Left colon (tissue), 2 donors: ENCODE data around the gene PPY. TPM values are rescaled to one million over a fixed set of nuclear protein-coding genes. Genes with fewer than 3 reads are reported as not detected.
"Not testable (repeated sequence)": the region's sequence is repeated elsewhere in the genome, so short reads cannot be mapped to it uniquely, and the experiment has no call there.

Experiments
- ATAC-seq: fragments of 200-7000 bp; cut with Tn5 transposase; one replicate; pipeline ENCODE4 v1.9.1; 2020; ENCODE audit warnings: mild to moderate bottlenecking, moderate library complexity
- DNase-seq, 2 donors: peaks; one replicate each; pipeline ENCODE4 v3.0.0-alpha.2; 2020
- intact Hi-C, 2 donors: fragments of 100-400 bp; cut with DNase I in 1 of 2; cut with micrococcal nuclease in 1 of 2; formaldehyde crosslinking; loops; one replicate each; pipeline versions ENCODE4 v1.11.2 to v1.14.0; 2022; cut with DNase I, micrococcal nuclease
- total RNA-seq, 2 donors: library from RNA; stranded (reverse); fragmentation: NEBNext Ultra II Directional; extraction: Animal tissue kit (Norgen Biotek cat#: 25700); gene quantifications; one replicate each; pipeline ENCODE4 v1.2.1, GENCODE V29; 2021
- donor health status: DM: no; HTN: no; CAD: no.
- donor health status: DM: yes; HTN: yes; CAD: no.

Gene PPY
- total RNA-seq, 2 donors from 2014 or later: 2.0 TPM; not detected in 1

DNA sequence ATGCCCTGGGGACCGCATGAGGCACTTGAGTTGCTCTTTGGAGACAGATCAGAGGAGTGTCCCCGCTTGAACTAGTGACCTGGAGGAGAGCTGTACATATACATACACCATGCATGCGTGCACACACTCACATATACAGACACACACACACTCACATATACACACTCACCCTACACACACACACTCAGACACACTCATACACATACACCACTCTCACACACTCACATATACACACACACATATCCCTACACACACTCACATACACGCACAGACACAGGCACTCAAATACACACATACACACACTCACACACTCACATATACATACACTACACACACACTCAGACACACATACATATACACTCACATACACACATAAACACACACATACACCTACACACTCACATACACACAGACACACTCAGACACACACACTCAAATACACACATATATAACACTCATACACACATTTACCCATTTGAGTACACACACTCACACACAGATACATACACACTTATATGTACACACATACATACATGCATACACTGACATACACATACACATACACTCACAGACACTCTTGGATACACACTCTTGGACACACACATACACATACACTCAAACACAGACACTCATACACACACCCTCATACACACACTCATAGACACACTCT is 29.5 kb downstream of the PPY start:
- intact Hi-C loops: no loop called here
- no peak for ATAC-seq
- DNase-seq: no peak

DNA sequence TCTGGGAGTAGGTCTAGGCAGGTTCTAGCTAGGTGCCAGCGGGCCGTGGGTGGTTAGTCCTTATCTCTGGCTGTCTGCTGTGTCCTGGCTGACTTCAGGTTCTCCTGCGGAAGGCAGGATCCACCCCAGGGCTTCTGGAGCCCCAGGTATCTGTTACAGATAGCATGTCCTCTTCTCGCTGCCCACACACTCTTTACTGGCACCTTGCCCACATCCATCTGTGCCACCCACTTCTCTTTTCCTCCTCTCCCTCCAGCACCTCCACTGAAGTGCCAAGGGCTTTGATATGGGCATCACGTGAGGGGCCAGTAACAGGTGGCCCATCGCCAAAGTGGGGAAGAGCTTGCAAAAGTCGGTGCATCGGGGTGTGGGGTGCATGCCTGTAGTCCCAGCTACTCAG is 30.4 kb downstream of the PPY start:
- ATAC-seq (no peak), DNase-seq (no peak)
- intact Hi-C loops: no loop called here

GRCh38 chr17:43909537-43910231 is 32.6 kb downstream of the PPY start:
- intact Hi-C loops: no loop called here
- no peak for DNase-seq
- no peak for ATAC-seq

DNA sequence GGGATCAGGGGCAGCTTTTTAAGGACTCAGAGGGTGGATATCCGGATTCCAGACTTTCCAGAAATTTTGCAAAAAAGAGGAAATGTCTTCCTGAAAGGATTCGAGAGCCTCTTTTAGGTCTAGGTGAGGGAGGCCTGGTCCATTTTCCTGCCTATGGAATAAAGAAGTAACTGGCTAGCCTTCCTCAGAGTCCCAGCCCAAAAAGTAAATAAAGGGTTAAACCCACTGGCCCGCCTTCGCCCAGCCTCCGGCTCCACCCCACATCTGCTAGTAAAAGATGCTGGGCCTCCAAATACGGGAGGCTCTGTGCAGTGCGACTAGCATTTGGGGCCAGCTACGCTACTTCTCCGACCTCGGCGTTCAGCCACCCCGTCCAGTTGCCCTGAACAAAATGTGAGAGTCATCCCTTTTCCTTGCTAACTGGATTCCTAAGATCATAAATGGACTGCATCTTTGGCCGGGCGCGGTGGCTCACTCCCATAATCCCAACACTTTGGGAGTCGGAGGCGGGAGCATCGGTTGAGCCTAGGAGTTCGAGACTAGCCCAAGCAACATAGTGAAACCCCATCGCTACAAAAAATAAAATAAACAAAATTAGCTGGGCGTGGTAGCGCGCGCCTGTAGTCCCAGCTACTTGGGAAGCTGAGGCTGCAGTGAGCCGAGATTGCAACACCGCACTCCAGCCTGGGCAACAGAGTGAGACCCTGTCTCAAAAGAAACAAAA is 34.1 kb downstream of the PPY start:
- intact Hi-C loops: no loop called here
- ATAC-seq (peak; percentile 73), DNase-seq (peak; percentile 56 to 67)

- DNase-seq: peak; percentile 65 to 67
- peak; percentile 64 for ATAC-seq
- intact Hi-C loops: no loop called here
Observed at GRCh38 chr17:43907425-43907981, 34.8 kb downstream of the PPY start, which contains the start of gene MPP2. MPP2 (minus strand) TSS chr17:43907536; CDS start chr17:43904460, 3,076 bp downstream.

DNA sequence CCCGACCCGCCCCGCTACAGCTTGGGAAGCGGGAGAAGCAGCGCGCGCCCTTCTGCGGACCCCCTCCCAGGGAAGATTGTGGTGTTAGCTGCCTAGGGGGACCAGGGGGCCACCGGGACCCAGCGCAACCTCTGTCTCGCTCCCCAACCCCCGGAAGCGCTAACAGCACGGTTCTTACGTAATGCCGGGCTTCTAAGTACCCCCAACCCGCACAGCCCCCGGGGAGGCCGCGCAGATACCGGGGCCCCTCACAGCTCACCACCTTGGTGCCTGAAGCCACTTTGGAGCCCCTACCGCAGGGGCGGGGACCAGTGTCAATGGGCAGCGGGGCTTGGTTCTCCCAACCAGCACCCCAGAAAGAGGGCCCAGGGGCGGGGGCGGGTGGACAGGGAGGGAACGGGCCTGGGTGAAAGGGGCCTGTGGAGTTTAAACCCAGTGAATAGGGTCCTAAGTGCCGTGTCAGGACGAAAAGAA is 35.3 kb downstream of the PPY start:
- intact Hi-C loops: no loop called here
- DNase-seq (no peak), ATAC-seq (peak; percentile 5)

DNA sequence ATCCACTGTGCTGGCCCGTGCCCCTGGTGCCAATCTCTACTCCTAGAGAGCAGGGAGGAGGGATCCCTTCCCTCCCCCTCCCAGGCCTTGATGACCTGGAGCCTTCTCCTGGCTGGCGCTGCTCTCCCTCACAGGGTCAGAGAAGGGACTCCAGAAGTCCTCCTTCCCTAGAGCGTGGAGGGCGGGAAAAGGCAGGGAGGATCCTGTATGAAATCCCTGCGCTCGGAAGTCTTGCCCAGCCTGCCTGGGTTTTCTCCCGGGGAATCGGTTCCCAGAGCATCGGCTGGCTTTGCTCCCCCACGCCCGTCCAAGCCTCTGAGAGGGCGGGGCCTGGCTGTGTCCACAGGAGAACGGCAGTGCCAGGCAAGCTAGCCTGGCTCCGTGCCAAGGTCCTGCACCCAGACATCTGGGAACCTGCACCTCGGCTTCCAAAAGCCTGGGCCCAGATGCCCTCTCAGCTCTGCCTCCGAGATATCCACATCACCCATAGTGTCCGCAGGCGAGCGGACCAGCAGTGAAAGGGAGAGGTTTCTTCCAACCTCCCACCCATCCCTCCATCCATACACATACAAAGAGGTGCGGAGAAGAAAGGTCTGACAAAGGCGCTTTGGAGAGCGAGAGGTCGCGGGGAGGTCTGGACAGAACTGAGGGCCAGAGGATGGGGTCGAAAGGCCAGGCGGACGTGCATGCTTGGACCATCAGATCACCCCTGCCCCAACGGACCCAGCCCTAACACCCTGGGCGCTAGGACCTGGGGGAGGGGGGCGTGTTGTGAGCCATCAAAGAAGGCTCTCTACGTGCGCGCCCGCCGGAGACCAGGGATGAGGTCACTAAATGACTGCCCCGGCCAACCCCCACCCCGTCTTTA is 36.1 kb downstream of the PPY start:
- peak; percentile 27 for ATAC-seq
- peak; percentile 68 to 75 for DNase-seq
- intact Hi-C loops: no loop called here

DNA sequence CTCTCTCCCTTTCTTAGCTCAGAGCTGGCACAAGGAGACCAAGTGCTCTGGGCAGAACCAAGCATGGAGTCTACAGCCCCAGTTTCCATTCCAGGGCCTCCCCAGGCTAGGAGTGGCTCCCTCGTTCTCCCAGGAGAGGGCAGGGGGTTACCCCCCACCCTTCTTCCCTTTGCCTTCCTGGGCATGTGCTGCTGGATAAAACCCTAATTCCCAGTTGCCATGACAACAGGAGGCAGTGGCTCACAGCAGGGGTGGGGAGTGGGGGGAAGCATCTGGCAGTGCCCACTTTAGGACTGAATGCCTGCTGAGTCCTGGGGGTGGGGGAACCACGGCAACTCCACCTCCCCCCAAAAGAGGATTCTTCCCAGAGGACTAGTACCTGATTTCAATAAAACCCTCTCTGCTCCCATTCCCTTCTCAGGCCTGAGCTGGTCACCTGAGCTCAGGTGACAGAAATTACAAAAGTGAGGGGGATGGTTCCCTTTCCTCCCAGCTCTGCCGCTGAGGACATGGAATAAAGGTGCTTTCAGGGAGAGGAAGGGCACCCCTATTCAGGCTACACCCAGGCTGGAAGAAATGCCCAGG is 36.8 kb downstream of the PPY start:
- intact Hi-C loops: no loop called here
- ATAC-seq (no peak), DNase-seq (no peak)

GRCh38 chr17:43901861-43902589 is 40.3 kb downstream of the PPY start:
- DNase-seq: no peak
- ATAC-seq: no peak
- intact Hi-C loops: no loop called here

GRCh38 chr17:43900858-43901754 is 41.2 kb downstream of the PPY start:
- DNase-seq: no peak

GRCh38 chr17:43900183-43900857 is 42.0 kb downstream of the PPY start:
- peak; percentile 74 to 88 for DNase-seq
- peak; percentile 100 for ATAC-seq
- intact Hi-C loops: no loop called here

More at GRCh38 chr17:43900858-43901754, 41.2 kb downstream of the PPY start:
- ATAC-seq: no peak
- intact Hi-C loops: no loop called here

DNA sequence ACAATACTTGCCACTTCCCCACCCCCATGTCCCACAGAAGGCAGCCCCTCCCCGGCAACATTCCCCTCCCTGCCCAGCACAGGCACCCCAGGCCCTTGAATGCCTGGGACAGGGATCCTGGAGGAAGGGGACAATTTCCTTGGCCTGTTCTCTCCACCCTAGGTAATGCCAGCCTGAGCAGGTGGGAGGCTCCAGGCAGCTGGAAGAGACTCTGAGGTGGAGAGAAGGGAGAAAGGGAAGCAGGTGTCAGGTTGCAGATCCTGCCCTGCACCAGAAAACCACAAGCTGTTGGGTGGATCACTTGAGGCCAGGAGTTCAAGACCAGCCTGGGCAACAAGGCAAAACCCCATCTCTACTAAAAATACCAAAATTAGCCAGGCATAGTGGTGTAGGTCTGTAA is 43.8 kb downstream of the PPY start:
- ATAC-seq (no peak), DNase-seq (no peak)
- intact Hi-C loops: no loop called here

DNA sequence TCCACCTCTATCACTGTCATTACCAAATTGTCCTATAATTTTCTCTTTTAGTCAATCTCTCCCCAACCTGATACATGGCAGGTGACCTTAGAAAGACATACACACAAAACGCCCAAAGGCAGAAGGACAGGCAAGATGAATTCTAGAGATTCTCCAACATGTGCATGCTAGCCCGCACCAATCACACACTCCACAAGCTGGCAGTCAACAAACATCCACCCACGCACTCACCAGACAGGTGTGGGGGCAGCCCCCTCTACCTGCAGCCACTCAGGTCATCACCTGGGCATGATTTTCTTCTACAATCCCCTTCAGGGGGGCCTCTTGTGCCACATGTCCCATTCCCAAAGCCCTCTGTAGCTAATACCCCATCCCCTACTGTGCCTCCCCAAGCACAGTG is 44.4 kb downstream of the PPY start:
- no peak for DNase-seq
- ATAC-seq: no peak
- intact Hi-C loops: no loop called here

GRCh38 chr17:43894494-43894893 is 47.8 kb downstream of the PPY start:
- ATAC-seq, intact Hi-C loops, DNase-seq: not testable (repeated sequence)

DNA sequence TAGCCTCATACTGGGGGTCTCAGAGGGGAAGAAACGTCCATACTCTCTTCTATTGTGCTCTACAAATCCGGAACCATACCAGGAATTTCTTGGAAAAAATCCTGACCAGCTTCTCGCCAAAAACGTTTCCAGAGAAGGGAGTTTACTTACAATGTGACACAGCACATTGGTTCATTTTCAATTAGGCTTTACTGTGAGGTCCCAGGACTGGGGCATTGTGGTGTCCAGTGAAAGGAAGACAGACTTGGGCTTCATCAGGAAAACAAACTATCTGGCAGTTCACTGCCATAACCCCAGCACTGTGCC is 49.7 kb downstream of the PPY start:
- intact Hi-C loops: no loop called here
- DNase-seq (no peak), ATAC-seq (no peak)
